A673 (cell line): ENCODE measurements around the gene DHDDS.

ENCODE experiments used
- CTCF ChIP-seq: fragments of 300-800, 200-600 bp; sonication (generic); conservative IDR thresholded peaks from 2 replicates; pipeline ENCODE4 v1.5.1; 2017; ENCODE audit warnings: low read depth, mild to moderate bottlenecking, antibody characterized with exemption, low read length, moderate library complexity, mixed read lengths
- EZH2 ChIP-seq: fragments of 200-600 bp; sonication (generic); IDR thresholded peaks from 2 replicates; pipeline ENCODE4 v1.6.1; 2017; ENCODE audit warnings: borderline replicate concordance, low read depth, mild to moderate bottlenecking, mixed read lengths, antibody characterized with exemption, low read length; ENCODE audit not compliant: poor library complexity, severe bottlenecking

- TF ChIP-seq CTCF (no peak), EZH2 (no peak)
These were observed 43.9 kb downstream of the DHDDS start for GRCh38 chr1:26475989-26476388.
